Measurements from ENCODE around the gene TTC6.
"Not testable (repeated sequence)": the region's sequence is repeated elsewhere in the genome, so short reads cannot be mapped to it uniquely, and the experiment has no call there.

TTC6 gene

GRCh38 chr14:37594971-37595808 is at the start of gene TTC6, which contains the start of gene FOXA1:
TSS of gene TTC6 (plus strand) at chr14:37595629. CDS start at chr14:37622065, 26,436 bp downstream.
TSS of gene FOXA1 (minus strand) at chr14:37595249. CDS start at chr14:37594972, 277 bp downstream.
- H3K27ac ChIP-seq: peak within 1 kb of the TSS; percentile 100
- TF ChIP-seq CTCF (conservative IDR thresholded peaks at IDR 0.05): no peak

- TF ChIP-seq CTCF (conservative IDR thresholded peaks at IDR 0.05): no peak
- peak overlapping the region; percentile 84 for H3K27ac ChIP-seq
Measured at GRCh38 chr14:37546621-37547447, 48.6 kb upstream of the TTC6 start.

GRCh38 chr14:37550511-37550910 is 44.9 kb upstream of the TTC6 start:
- no peak for TF ChIP-seq CTCF (conservative IDR thresholded peaks at IDR 0.05)
- peak overlapping the region; percentile 84 for H3K27ac ChIP-seq

- no peak for TF ChIP-seq CTCF (conservative IDR thresholded peaks at IDR 0.05)
- peak overlapping the region; percentile 84 for H3K27ac ChIP-seq
Measured at GRCh38 chr14:37551119-37551518, 44.3 kb upstream of the TTC6 start.

- peak overlapping the region; percentile 84; the same call in 1 of the 2 replicates for H3K27ac ChIP-seq
- TF ChIP-seq CTCF (conservative IDR thresholded peaks at IDR 0.05): no peak
Measured at GRCh38 chr14:37553935-37554550, 41.4 kb upstream of the TTC6 start.

- H3K27ac ChIP-seq: not testable (repeated sequence)
Measured at GRCh38 chr14:37555596-37555995, 39.8 kb upstream of the TTC6 start.

- no peak overlapping the region for H3K27ac ChIP-seq
- TF ChIP-seq CTCF (conservative IDR thresholded peaks at IDR 0.05): no peak
Measured at GRCh38 chr14:37558740-37559139, 36.7 kb upstream of the TTC6 start.

All from VCaP (cell line).